ENCODE measurements around the gene GPNMB. TPM values are rescaled to one million over a fixed set of nuclear protein-coding genes. Genes with fewer than 3 reads are reported as not detected.

Gene GPNMB
- total RNA-seq, 4 donors from 2014 or later: 48.1 to 136 (median 70.4) TPM

DNA sequence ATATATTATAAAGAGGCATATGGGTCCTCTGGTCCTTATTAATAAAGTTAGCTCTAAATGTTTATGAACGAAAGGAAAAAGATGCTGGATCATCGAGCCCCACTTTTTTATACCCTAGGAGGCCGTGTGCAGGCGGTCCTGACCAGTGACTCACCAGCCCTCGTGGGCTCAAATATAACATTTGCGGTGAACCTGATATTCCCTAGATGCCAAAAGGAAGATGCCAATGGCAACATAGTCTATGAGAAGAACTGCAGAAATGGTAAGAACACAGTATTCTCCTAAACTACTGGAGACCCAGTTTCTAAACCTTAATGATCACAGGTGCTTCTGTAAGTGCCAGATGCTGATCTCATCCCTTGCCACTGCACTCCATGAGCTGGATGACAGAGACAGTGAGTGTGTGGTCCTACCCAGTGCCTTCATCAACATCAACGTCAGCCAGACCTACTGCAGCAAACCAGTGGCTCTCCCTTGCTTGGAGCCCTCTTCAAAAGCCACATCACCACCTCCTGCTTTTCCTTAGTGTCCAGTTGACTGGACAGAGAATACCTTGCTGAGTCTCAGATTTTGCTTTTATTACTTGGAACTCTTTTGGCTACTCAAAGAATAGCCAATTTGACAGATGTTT, 7.6 kb downstream of the GPNMB start:
- TF ChIP-seq EP300 (IDR thresholded peaks at IDR 0.05) (no peak), CTCF (IDR thresholded peaks at IDR 0.05) (no peak), POLR2A (IDR thresholded peaks at IDR 0.05) (no peak), POLR2AphosphoS5 (IDR thresholded peaks at IDR 0.05) (no peak)
- no peak overlapping the region for H3K4me3 ChIP-seq
- peaks cover 2% of the 10 kb centered on the region for H3K27me3 ChIP-seq
- peaks cover 0 to 40% of the 10 kb centered on the region in 2 donors for H3K36me3 ChIP-seq
- peaks cover 0 to 4% (median 0%) of the 10 kb centered on the region in 3 donors for H3K4me1 ChIP-seq
- H3K27ac ChIP-seq: no peak overlapping the region
- WGBS, 2 donors (ENCODE audit: low coverage in 1 of 2): 81 to 91% methylated on average over 5 to 7 of the region's 7 CpGs
- H3K9me3 ChIP-seq: peaks cover 0 to 7% (median 0%) of the 10 kb centered on the region in 3 donors
- ATAC-seq: no peak

- 76 to 78% methylated on average over 7 of the region's 7 CpGs for WGBS, 2 donors (ENCODE audit: low coverage in 1 of 2)
- Histone ChIP-seq H3K36me3 (peaks cover 0 to 62% of the 10 kb centered on the region in 2 donors), H3K4me1 (no peaks in the 10 kb centered on the region), H3K9me3 (peaks cover 0 to 2% (median 0%) of the 10 kb centered on the region in 3 donors), H3K4me3 (no peak overlapping the region), H3K27me3 (no peaks in the 10 kb centered on the region), H3K27ac (no peak overlapping the region)
- no peak for ATAC-seq
- TF ChIP-seq POLR2A (IDR thresholded peaks at IDR 0.05) (no peak), EP300 (IDR thresholded peaks at IDR 0.05) (no peak), CTCF (IDR thresholded peaks at IDR 0.05) (no peak), POLR2AphosphoS5 (IDR thresholded peaks at IDR 0.05) (no peak)
These were observed 10.2 kb downstream of the GPNMB start for GRCh38 chr7:23256731-23257130.

DNA sequence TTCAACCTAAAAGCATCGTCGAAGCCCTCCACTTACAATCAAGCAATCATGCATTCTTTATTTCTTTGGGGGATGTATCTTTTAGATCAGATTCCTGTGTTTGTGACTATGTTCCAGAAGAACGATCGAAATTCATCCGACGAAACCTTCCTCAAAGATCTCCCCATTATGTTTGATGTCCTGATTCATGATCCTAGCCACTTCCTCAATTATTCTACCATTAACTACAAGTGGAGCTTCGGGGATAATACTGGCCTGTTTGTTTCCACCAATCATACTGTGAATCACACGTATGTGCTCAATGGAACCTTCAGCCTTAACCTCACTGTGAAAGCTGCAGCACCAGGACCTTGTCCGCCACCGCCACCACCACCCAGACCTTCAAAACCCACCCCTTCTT, 13.8 kb downstream of the GPNMB start:
- no peak for TF ChIP-seq EP300 (IDR thresholded peaks at IDR 0.05)
- no peak for TF ChIP-seq POLR2A (IDR thresholded peaks at IDR 0.05)
- TF ChIP-seq CTCF (IDR thresholded peaks at IDR 0.05): no peak
- TF ChIP-seq POLR2AphosphoS5 (IDR thresholded peaks at IDR 0.05): no peak
- ATAC-seq: no peak
- H3K4me3 ChIP-seq: no peak overlapping the region
- H3K9me3 ChIP-seq: no peaks in the 10 kb centered on the region
- no peaks in the 10 kb centered on the region for H3K4me1 ChIP-seq
- WGBS, 2 donors (ENCODE audit: low coverage in 1 of 2): 76 to 83% methylated on average over 10 of the region's 10 CpGs
- no peak overlapping the region for H3K27ac ChIP-seq
- H3K36me3 ChIP-seq: peaks cover 0 to 40% of the 10 kb centered on the region in 2 donors
- H3K27me3 ChIP-seq: no peaks in the 10 kb centered on the region

DNA sequence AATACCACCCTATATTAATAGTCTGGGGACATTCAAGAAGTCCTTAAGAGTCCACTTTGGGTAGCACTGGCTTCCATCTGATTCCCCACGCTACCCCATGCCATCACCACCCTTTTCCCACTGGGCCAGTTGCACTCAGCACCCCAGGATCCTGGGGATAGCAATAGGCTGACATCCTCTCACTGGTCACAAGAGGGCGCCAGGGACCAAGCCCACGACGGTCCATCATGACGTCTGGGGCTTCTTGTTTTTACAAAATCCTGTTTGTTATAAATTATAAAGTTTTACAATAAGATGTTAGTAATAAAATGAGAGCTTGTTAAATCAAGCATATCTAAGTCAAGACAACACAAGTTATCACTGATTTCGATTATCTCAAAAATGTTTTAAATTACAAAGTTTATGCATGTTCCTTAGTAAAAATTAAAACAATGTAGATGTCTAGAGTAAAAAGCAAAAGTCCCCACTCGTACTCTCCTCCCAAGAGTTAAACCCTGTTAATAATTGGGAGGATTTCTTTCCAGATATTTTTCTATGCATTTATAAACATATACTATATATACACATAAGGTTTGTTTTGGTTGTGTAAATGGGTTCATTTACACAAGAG, 15.4 kb downstream of the GPNMB start:
- H3K4me3 ChIP-seq: no peak overlapping the region
- H3K27ac ChIP-seq: no peak overlapping the region
- no peaks in the 10 kb centered on the region for H3K27me3 ChIP-seq
- H3K36me3 ChIP-seq: peaks cover 0 to 42% of the 10 kb centered on the region in 2 donors
- 4 to 10% methylated on average over 7 of the region's 7 CpGs for WGBS, 2 donors (ENCODE audit: low coverage in 1 of 2)
- TF ChIP-seq CTCF (IDR thresholded peaks at IDR 0.05) (peak; percentile 48 to 70 (median 56)), EP300 (IDR thresholded peaks at IDR 0.05) (no peak), POLR2A (IDR thresholded peaks at IDR 0.05) (no peak), POLR2AphosphoS5 (IDR thresholded peaks at IDR 0.05) (no peak)
- peak; percentile 78 for ATAC-seq
- no peaks in the 10 kb centered on the region for H3K9me3 ChIP-seq
- H3K4me1 ChIP-seq: no peaks in the 10 kb centered on the region

Data from gastroesophageal sphincter (tissue), 4 donors.